CD4-positive, alpha-beta T cell treated with Interleukin-1 beta for 1 hour (primary cell): ENCODE results near the gene PPP1R15B.

ENCODE experiments used
- DNase-seq, 2 donors: peaks; one replicate each; pipeline ENCODE4 v3.0.0-alpha.2; 2020 to 2022

PPP1R15B gene

DNA sequence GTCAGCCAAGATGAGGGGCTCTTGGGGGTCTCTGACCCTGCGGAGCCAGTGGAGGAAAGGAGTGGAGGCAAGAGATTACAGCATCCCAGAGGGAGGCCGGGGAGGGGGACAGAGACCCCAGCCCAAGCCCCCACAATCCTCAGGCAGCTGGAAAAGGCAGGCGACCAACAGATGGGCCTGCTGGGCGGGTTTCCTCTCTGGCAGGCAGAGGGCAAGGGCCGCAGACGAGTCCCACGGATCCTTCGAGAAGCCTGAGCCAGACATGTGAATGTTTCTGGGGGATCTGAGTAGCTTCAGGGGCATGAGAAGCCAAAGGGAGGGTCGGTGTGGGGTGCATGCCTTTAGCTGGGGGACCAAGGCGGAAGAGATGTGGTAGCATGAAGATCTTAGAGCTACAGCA, 49.8 kb downstream of the PPP1R15B start:
- no peak for DNase-seq

DNA sequence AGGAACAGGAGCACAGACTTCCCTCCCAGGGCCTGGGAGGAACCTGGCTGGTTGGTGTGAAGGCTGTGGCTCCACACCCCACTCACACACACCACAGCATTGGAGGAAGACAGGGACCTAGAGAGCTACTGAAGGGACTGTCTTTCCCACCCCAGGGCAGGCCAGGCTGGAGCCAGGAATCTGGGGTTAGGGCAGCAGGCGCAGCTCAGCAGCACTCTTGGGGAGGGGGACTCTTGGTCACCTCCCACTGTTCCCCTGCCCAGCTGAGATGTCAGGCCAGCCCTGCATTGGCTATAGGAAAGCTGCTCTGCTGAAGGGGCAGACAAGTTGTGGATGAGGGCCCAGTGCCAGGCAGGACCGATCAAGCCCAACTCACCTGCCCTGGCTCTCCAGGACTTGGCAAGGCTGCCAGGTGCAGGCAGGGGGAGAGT, 50.3 kb downstream of the PPP1R15B start:
- DNase-seq: no peak

DNA sequence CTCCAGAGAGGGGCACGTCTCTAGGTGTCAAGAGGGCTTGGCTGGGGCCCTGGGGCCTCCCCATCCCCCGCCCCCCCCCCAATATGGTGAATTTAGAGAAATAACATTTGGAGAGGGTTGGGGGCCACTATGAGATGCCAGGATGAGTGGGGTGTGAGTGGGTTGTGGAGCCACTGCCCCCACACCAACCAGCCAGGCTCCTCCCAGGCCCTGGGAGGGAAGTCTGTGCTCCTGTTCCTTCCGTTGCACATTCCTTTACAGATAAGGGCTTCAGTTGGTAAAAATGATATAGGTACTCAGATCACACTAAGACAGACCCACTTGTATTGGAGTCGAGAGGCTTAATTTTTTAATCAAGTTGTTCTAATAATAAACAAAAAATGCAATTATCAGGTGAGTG, 51.3 kb downstream of the PPP1R15B start:
- DNase-seq: no peak

DNA sequence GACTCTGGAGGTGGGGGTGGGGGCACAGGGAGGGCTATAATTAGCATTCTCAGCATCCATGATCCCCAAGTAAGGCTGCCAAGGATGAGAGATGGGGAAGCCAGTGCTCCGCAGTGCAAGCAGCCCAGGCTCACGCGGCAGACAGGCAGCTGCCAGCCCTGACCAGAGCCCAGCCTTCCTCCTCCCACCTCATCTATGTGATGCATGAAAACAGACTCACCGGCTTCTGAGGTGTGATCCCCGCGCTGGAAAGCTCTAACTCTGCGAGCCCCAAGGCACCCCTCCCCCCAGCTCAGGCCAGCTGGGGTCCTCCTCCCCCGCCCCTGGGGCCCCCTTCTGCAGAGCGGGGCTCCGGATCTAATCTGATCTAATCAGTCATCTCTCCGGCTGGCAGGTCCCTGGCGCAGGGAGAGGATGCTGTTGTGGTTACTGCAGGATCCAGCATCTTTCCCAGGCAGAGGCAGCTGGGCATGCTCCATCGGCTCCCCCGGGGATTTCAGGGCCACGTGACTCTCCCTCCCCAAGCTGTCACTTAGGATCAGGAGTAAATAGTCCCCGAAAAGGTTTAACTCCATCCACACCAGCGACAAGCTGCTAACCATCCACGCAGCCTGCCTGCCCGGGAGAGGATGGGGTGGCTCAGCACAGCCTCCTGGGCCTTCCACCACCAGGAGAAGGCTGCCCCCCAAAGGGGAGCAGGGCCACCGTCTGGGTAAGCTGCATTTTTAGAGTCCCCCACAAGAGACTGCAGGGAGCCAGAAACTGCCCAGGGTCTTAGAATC, 52.0 kb downstream of the PPP1R15B start, which contains the start of gene PLEKHA6:
TSS of gene PLEKHA6 (minus strand) at position 456 of the 782 bp plus-strand sequence. CDS start 86,202 bp downstream, outside the sequence.
- no peak for DNase-seq

DNA sequence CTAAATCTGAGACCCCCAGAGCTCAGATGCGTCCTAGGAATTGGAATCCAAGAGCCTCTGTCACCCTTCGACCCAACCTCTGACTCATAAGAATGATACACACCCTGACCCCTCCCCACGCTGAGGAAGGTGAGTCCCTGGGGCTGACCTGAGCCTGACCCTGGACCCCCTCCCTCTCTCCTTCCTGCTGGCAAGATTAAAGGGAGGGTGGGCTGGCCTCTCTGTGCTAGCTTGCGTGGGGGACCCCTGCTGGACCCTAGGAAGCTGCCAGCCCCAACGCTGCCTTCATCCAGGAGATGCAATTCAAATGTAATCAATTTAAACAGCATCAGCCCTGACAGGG, 52.5 kb downstream of the PPP1R15B start:
- no peak for DNase-seq

DNA sequence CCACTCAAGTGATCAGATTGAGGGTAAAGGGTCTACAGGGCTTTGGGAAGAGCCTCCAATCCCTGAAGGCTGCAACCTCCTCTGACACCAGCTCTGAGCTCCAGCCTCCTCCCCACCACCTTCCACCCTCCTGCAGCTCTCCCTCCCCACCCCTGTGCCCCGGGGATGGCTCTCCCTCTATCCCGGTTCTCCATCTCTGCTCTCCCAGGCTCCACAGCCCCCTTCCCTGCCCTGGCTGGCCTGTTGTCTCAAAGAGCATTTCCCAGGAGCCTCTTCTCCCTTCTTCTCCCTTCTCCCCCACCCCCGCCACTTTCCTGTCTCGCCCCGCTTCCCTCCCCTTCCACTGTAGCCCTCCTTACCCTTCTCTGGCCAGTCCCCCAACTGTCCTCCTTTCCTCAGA, 53.0 kb downstream of the PPP1R15B start:
- no peak for DNase-seq

DNA sequence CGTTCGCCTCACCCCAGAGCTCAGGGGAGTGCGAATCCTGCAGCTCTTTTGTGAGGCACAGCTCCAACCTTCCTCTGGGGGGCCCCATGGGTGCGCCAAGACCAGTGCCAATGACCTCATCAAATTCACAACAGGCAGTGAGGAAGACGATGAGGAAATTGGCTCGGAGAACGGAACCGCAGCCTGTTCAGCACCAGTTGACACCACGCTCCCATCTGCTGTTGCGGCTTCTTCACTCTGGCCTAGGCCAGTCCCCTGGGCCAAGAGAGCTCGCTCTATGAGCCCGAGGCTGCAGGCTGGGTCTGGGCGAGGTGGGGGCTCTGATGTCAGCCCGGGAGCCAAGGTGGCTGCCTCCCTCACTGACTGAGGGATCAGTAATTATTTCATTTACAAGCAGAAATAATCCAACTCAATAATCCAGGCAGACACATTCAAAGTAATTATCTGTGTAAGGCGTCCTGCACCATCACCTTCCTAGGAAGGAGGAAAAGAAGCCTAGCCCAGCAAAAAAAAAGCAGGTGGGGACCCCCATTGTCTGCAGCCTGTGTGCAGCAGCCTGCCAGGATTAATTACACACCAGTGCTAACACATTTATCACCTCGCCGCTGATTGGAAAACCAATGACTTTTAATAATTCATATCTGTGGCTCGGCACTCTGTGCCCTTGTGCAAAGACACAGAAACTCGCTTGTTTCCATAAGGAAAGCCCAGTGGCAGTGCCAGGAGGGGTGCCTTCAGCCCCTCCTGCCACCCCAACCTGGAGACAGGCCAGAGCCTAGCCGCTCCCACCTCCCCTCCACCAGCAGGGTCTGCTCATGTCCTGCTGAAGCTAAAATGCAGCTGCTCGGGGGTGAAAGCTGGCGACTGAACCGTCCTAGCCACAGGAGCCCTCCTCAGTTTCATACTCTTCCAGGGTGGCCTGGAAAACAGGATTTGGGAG, 53.8 kb downstream of the PPP1R15B start:
- DNase-seq: no peak

DNA sequence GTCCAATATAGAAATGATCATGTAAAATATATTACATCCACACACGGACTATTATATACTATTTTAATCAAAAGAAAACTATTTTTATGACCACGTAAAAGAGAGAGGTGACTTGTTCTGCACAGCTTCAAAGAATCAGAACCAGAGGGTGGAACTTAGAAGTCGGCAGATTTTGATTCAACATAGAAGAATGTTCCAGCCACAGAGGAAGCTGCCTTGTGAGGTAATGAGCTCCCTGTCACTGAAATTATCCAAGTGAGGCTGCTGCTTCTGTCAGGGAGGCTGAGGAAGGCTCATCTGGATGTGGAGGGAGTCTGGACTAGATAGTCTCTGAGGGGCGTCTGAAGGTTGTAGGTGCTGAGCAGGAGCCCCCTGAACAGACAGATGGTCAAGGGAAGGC, 54.6 kb downstream of the PPP1R15B start:
- no peak for DNase-seq

DNA sequence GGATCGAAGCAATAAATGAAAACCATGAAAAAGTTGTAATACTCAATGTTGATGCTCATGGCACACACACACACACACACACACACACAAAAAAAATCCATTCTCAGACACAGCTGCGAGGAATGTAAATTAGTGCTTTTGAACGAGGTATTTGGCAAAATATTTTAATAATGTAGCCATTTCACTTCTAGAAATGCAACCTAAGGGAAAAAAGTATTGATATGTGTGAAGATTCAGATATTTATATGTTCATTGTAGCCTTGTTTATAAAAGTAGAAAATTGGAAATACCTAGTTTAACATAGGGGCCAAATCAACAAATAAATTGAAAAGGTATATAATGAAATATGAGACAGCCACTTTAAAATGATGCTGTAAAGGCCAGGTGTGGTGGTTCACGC, 55.7 kb downstream of the PPP1R15B start:
- DNase-seq: no peak

DNA sequence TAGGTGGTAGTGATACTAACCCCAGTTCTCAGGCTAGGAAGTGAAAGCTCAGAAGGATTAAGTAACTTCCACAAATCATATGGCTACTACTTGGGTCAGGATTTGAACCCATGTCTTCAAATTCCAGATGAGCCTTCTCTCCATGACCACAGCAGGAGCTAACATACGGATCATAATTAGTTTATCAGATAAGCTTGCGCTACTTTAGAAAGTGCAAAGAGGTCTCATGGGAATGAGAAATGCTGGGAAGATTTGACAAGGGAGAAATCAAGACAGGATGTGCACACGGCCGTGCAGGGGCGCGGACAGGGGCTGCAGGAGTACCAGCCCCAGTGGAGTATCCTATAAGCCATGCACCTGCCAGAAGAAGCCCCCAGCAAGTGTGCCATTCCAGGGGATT, 57.0 kb downstream of the PPP1R15B start:
- DNase-seq: no peak
